GM12878 (cell line): Measurements from ENCODE around the gene TBC1D2B. TPM values are rescaled to one million over a fixed set of nuclear protein-coding genes. Genes with fewer than 3 reads are reported as not detected.

ENCODE experiments used
- ATAC-seq: fragments of 200-7000 bp; cut with Tn5 transposase; 3 replicates; pipeline ENCODE4 v1.9.1; 2020; ENCODE audit warnings: mild to moderate bottlenecking, moderate library complexity
- BruUV-seq: library from RNA; stranded (reverse); fragments of 400-500 nt; replicated peaks from 2 replicates; lab custom pipeline; 2021; lab: Mats Ljungman, UMichigan
- CTCF ChIA-PET: fragments of 300-600 bp; sonication (Branson Sonifier 250); formaldehyde crosslinking; extraction: SDS; loops from one replicate; lab custom pipeline; 2021; ENCODE audit warnings: inconsistent platforms; lab: Yijun Ruan, JAX
- POLR2A ChIA-PET: fragments of 350-600 bp; formaldehyde crosslinking; extraction: SDS; loops from one replicate; lab custom pipeline; 2021; ENCODE audit warnings: inconsistent platforms; lab: Charles Lee
- RAD21 ChIA-PET: fragments of 300-600 bp; sonication (Branson Sonifier 250); formaldehyde crosslinking; loops from one replicate; lab custom pipeline; 2023; ENCODE audit warnings: antibody characterized with exemption; ENCODE audit not compliant: unreplicated experiment; lab: Charles Lee
- SMC1A ChIA-PET: fragments of 300-600 bp; sonication (Branson Sonifier 250); formaldehyde crosslinking; loops from one replicate; lab custom pipeline; 2023; ENCODE audit not compliant: unreplicated experiment, uncharacterized antibody; lab: Charles Lee
- DNase-seq: peaks from one replicate; pipeline ENCODE4 v3.0.0-alpha.2; 2011; ENCODE audit warnings: low read depth, low spot score
- FAIRE-seq: peaks from 3 replicates; lab custom pipeline; 2011; peaks lifted over from hg19 to GRCh38; lab: Jason Lieb, UNC
- H2AFZ ChIP-seq: 2 replicates; pipeline ENCODE4 v1.6.0; 2011; ENCODE audit warnings: low read depth, low read length, control low read depth; ENCODE audit not compliant: control insufficient read depth
- H3K27ac ChIP-seq: 2 replicates; pipeline ENCODE4 v1.5.1; 2011; ENCODE audit warnings: control low read depth; ENCODE audit not compliant: control insufficient read depth, insufficient read depth
- H3K27me3 ChIP-seq, 2 experiments: replicated peaks in 1 of 2; 2 replicates each; pipeline versions ENCODE4 v1.6.0 to v1.6.1; 2011; ENCODE audit warnings: low read length in 1 of 2; ENCODE audit not compliant: control insufficient read depth in 2 of 2, insufficient read depth in 2 of 2
- H3K36me3 ChIP-seq, 2 experiments: 2 replicates each; pipeline ENCODE4 v1.5.1; 2011; ENCODE audit warnings: low read length in 1 of 2; ENCODE audit not compliant: control insufficient read depth in 2 of 2, insufficient read depth in 2 of 2
- H3K4me1 ChIP-seq: 2 replicates; pipeline ENCODE4 v1.6.1; 2011; ENCODE audit warnings: mild to moderate bottlenecking, low read length, moderate library complexity, mixed read lengths; ENCODE audit not compliant: control insufficient read depth, insufficient read depth
- H3K4me2 ChIP-seq: 2 replicates; pipeline ENCODE4 v1.6.0; 2011; ENCODE audit warnings: control low read depth; ENCODE audit not compliant: control insufficient read depth, insufficient read depth
- H3K4me3 ChIP-seq: fragments of 200-600 bp; sonication (generic); 2 replicates; pipeline ENCODE4 v1.5.1; 2016
- H3K79me2 ChIP-seq: 2 replicates; pipeline ENCODE4 v1.6.0; 2011; ENCODE audit warnings: low read length; ENCODE audit not compliant: control insufficient read depth, insufficient read depth
- H3K9ac ChIP-seq: 2 replicates; pipeline ENCODE4 v1.8.0; 2011; ENCODE audit warnings: low read length, control low read depth, mixed read lengths; ENCODE audit not compliant: control insufficient read depth, insufficient read depth
- H3K9me3 ChIP-seq: replicated peaks from 3 replicates; pipeline ENCODE4 v1.5.1; 2011; ENCODE audit warnings: mild to moderate bottlenecking, low read length; ENCODE audit not compliant: control insufficient read depth, insufficient read depth
- H4K20me1 ChIP-seq: 2 replicates; pipeline ENCODE4 v1.6.0; 2011; ENCODE audit not compliant: control insufficient read depth, insufficient read depth
- ASH2L ChIP-seq: fragments of 300-600, 200-600 bp; sonication (generic); IDR thresholded peaks from 2 replicates; pipeline ENCODE4 v1.6.1; 2017; ENCODE audit warnings: low read depth, mild to moderate bottlenecking, borderline replicate concordance
- CBFB ChIP-seq: IDR thresholded peaks from 2 replicates; pipeline ENCODE4 v1.6.1; 2016; ENCODE audit warnings: antibody characterized with exemption, low read depth
- CTCF ChIP-seq, 3 experiments: IDR thresholded peaks in 2 of 3; conservative IDR thresholded peaks in 1 of 3; 2 replicates each; pipeline ENCODE4 v1.5.1; 2011; ENCODE audit warnings: low read depth in 3 of 3, low read length in 3 of 3, mild to moderate bottlenecking in 3 of 3, control low read depth in 2 of 3, moderate library complexity in 2 of 3, inconsistent platforms in 1 of 3, mixed read lengths in 1 of 3; ENCODE audit not compliant: control insufficient read depth in 2 of 3, insufficient read depth in 1 of 3; ENCODE audit errors: extremely low read depth in 1 of 3
- HCFC1 ChIP-seq: fragments of 150-350 bp; IDR thresholded peaks from 2 replicates; pipeline ENCODE4 v1.6.1; 2014; ENCODE audit warnings: low read length
- LARP7 ChIP-seq: fragments of 450-650 bp; IDR thresholded peaks from 2 replicates; pipeline ENCODE4 v1.6.1; 2017; ENCODE audit warnings: mild to moderate bottlenecking
- MTA3 ChIP-seq: IDR thresholded peaks from 2 replicates; pipeline ENCODE4 v1.6.1; 2012; ENCODE audit warnings: low read length, inconsistent platforms, borderline replicate concordance
- MYB ChIP-seq: fragments of 150-350 bp; IDR thresholded peaks from 2 replicates; pipeline ENCODE4 v1.6.1; 2014; ENCODE audit warnings: mild to moderate bottlenecking, low read depth, low read length, borderline replicate concordance
- NR2C2 ChIP-seq: IDR thresholded peaks from 2 replicates; pipeline ENCODE4 v1.6.1; 2011; ENCODE audit warnings: borderline replicate concordance, low read depth; ENCODE audit not compliant: control insufficient read depth, insufficient read length
- PAX8 ChIP-seq: fragments of 450-650 bp; IDR thresholded peaks from 2 replicates; pipeline ENCODE4 v1.6.1; 2017; ENCODE audit warnings: mild to moderate bottlenecking, moderate library complexity
- PML ChIP-seq: IDR thresholded peaks from 2 replicates; pipeline ENCODE4 v1.6.1; 2012; ENCODE audit warnings: low read length, inconsistent platforms
- POLR2AphosphoS5 ChIP-seq: IDR thresholded peaks from 2 replicates; pipeline ENCODE4 v1.6.1; 2011; ENCODE audit warnings: mild to moderate bottlenecking, low read length, inconsistent platforms
- ZNF207 ChIP-seq: fragments of 450-650 bp; IDR thresholded peaks from 2 replicates; pipeline ENCODE4 v1.6.1; 2014; ENCODE audit warnings: antibody characterized with exemption, mild to moderate bottlenecking, borderline replicate concordance
- WGBS: methylation state at CpG from one replicate; pipeline ENCODE4 v1.1.6; 2016; ENCODE audit warnings: low lambda C conversion rate; ENCODE audit not compliant: insufficient replicate concordance, insufficient coverage; ENCODE audit errors: missing lambda C conversion rate; 5-methylcytosine and 5-hydroxymethylcytosine counted together
- in situ Hi-C: fragments of 300-500 bp; cut with MboI; formaldehyde crosslinking; loops from 9 replicates; pipeline ENCODE4 v1.14.3; 2018; ENCODE audit warnings: mixed read lengths
- intact Hi-C: fragments of 100-400 bp; cut with micrococcal nuclease; formaldehyde crosslinking; loops from one replicate; pipeline ENCODE4 v1.14.2; 2022; ENCODE audit not compliant: unreplicated experiment
- polyA plus RNA-seq, 11 experiments: library from polyadenylated mRNA; depleted of rRNA in 4 of 11; unstranded in 6 of 11; stranded (reverse) in 5 of 11; fragments of >200 nt; fragmentation: Nextera tagmentation in 4 of 11; fragmentation: Illumina TruSeq in 1 of 11; extraction: Ambion mirVana in 4 of 11; extraction: Trizol in 1 of 11; gene quantifications; 1 replicate in 1 of 11; 2 replicates in 10 of 11; pipeline versions ENCODE4 v1.2.1 to v1.2.3, GENCODE V29; 2011 to 2016; ENCODE audit warnings: inconsistent platforms in 2 of 11, missing spikeins in 2 of 11, low read depth in 1 of 11
- total RNA-seq, 4 experiments: library from RNA; depleted of rRNA in 3 of 4; stranded (reverse); fragments of >200 nt in 3 of 4; fragmentation: Illumina TruSeq in 1 of 4; extraction: Trizol in 1 of 4; gene quantifications; 2 replicates each; pipeline versions ENCODE4 v1.2.1 to v1.2.3, GENCODE V29; 2013 to 2021
- TF ChIP-seq, protein P1 (sequence below): fragments of 450-650 bp; formaldehyde crosslinking; IDR thresholded peaks from 2 replicates; pipeline ENCODE4 v1.4.0; 2022; ENCODE audit warnings: mild to moderate bottlenecking, moderate library complexity

Gene TBC1D2B
- total and polyA plus RNA-seq, 10 of the 15 experiments (the other 5 are each of a cell fraction or from before 2014, with no cell fraction given), result 1.3 to 53.4 (median 19.4) TPM

DNA sequence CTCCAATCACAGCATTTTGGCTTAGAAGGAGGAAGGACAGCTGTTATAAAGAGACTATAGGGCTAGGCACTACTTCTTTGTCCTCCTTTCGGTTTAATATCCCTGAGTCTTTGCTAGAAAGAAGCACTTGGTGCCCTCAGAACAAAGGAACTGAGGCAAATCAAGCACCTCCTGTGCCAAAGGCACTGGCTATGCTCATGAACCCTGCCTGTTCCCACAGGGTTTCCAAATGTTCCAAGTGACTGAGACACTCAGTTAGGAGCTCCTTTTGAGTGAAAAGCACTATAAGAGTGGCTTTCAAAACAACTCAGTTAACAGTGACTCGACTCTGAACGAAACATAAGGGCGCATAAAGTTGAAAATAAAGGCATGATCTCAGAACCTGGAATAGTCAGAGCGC is 25.0 kb downstream of the TBC1D2B start:
- peak overlapping the region; percentile 60; the same call in 1 of the 2 replicates for H3K4me2 ChIP-seq
- BruUV-seq, result no TSS peak
- FAIRE-seq, result no peak

GRCh38 chr15:78052001-78052401 is 25.5 kb downstream of the TBC1D2B start:
- H3K9me3 ChIP-seq, result no peaks in the 10 kb centered on the region
- no TSS peak for BruUV-seq
- peaks cover 81% of the 10 kb centered on the region for H3K4me1 ChIP-seq
- in situ Hi-C loops (no loop called here), intact Hi-C loops (no loop called here)
- TF ChIP-seq HCFC1, result no peak
- no peak for TF ChIP-seq MYB
- TF ChIP-seq CTCF (IDR thresholded peaks at IDR 0.05 in 2 of 3, conservative IDR thresholded peaks at IDR 0.05 in 1 of 3; ENCODE audit: control insufficient read depth in 2 of 3, extremely low read depth in 1 of 3, insufficient read depth in 1 of 3, low read depth in 3 of 3, low read length in 3 of 3), result no peak
- TF ChIP-seq ZNF207, result no peak
- TF ChIP-seq, protein P1, sequence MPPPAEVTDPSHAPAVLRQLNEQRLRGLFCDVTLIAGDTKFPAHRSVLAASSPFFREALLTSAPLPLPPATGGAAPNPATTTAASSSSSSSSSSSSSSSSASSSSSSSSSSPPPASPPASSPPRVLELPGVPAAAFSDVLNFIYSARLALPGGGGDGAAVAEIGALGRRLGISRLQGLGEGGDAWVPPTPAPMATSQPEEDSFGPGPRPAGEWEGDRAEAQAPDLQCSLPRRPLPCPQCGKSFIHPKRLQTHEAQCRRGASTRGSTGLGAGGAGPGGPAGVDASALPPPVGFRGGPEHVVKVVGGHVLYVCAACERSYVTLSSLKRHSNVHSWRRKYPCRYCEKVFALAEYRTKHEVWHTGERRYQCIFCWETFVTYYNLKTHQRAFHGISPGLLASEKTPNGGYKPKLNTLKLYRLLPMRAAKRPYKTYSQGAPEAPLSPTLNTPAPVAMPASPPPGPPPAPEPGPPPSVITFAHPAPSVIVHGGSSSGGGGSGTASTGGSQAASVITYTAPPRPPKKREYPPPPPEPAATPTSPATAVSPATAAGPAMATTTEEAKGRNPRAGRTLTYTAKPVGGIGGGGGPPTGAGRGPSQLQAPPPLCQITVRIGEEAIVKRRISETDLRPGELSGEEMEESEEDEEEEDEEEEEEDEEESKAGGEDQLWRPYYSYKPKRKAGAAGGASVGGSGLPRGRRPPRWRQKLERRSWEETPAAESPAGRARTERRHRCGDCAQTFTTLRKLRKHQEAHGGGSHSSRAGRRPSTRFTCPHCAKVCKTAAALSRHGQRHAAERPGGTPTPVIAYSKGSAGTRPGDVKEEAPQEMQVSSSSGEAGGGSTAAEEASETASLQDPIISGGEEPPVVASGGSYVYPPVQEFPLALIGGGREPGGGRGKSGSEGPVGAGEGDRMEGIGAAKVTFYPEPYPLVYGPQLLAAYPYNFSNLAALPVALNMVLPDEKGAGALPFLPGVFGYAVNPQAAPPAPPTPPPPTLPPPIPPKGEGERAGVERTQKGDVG, result no peak
- no peak for TF ChIP-seq ASH2L
- TF ChIP-seq PAX8, result no peak
- no peak for TF ChIP-seq POLR2AphosphoS5
- no peak for TF ChIP-seq PML
- no peak for TF ChIP-seq LARP7
- H3K27ac ChIP-seq, result peak overlapping the region; percentile 66
- CTCF ChIA-PET, result interaction anchor here (1.4 to 9.1 kb wide), 7 partner anchors 9 to 86 kb away, joined by 4 to 158 read pairs (median 24); partner anchors contain the start of gene TBC1D2B
- peak overlapping the region; percentile 60 for H3K4me2 ChIP-seq
- RAD21 ChIA-PET, result interaction anchor here (1.3 to 9.0 kb wide), 5 partner anchors 10 to 56 kb away, joined by 6 to 170 read pairs (median 22); no protein-coding TSS in a partner anchor
- POLR2A ChIA-PET, result interaction anchor here (0.6 to 6.0 kb wide), 6 partner anchors 9 to 110 kb away, joined by 3 to 79 read pairs (median 4); no protein-coding TSS in a partner anchor
- H3K36me3 ChIP-seq, result peaks cover 5 to 14% of the 10 kb centered on the region in 2 experiments
- peaks cover 37% of the 10 kb centered on the region for H3K79me2 ChIP-seq
- no peak for DNase-seq
- no peaks in the 10 kb centered on the region for H3K27me3 ChIP-seq
- no peak for ATAC-seq
- H3K9ac ChIP-seq, result 0 out of 2 replicates have a peak overlapping the region, but pooled peaks have one; percentile 22
- H2AFZ ChIP-seq, result no peak overlapping the region
- SMC1A ChIA-PET, result interaction anchor here (0.9 to 14.4 kb wide), 8 partner anchors 8 to 52 kb away, joined by 3 to 305 read pairs (median 11); no protein-coding TSS in a partner anchor
- H4K20me1 ChIP-seq, result no peaks in the 10 kb centered on the region
- H3K4me3 ChIP-seq, result no peak overlapping the region
- no peak for FAIRE-seq

More for the DNA sequence above, 25.0 kb downstream of the TBC1D2B start:
- Histone ChIP-seq H3K4me3 (no peak overlapping the region), H3K79me2 (peaks cover 35% of the 10 kb centered on the region), H3K9ac (no peak overlapping the region), H4K20me1 (no peaks in the 10 kb centered on the region), H3K27ac (peak overlapping the region; percentile 66), H3K9me3 (no peaks in the 10 kb centered on the region), H3K36me3 (peaks cover 5 to 14% of the 10 kb centered on the region in 2 experiments), H2AFZ (no peak overlapping the region), H3K27me3 (no peaks in the 10 kb centered on the region), H3K4me1 (peaks cover 81% of the 10 kb centered on the region)
- in situ Hi-C loops, result no loop called here
- 83% methylated on average over 5 of the region's 5 CpGs for whole genome bisulfite sequencing
- intact Hi-C loops, result no loop called here
- DNase-seq (no peak), ATAC-seq (no peak)
- ChIA-PET RAD21 (interaction anchor here (1.3 to 9.0 kb wide), 3 partner anchors 9 to 56 kb away, joined by 6 to 170 read pairs (median 48); no protein-coding TSS in a partner anchor), CTCF (interaction anchor here (3.2 to 9.1 kb wide), 5 partner anchors 9 to 86 kb away, joined by 19 to 158 read pairs (median 33); partner anchors contain the start of gene TBC1D2B), POLR2A (interaction anchor here (0.6 to 6.0 kb wide), 6 partner anchors 8 to 110 kb away, joined by 3 to 79 read pairs (median 4); no protein-coding TSS in a partner anchor), SMC1A (interaction anchor here (0.9 to 14.4 kb wide), 5 partner anchors 7 to 33 kb away, joined by 3 to 305 read pairs (median 100); no protein-coding TSS in a partner anchor)
- TF ChIP-seq CBFB (0 out of 2 replicates have a peak, but pooled peaks have one; percentile 26), NR2C2 (no peak), MTA3 (0 out of 2 replicates have a peak, but pooled peaks have one; percentile 29)
- TF ChIP-seq, all 136 proteins: peak for 2
